HepG2 (cell line): Measurements from ENCODE around the gene NEURL1B. TPM values are rescaled to one million over a fixed set of nuclear protein-coding genes. Genes with fewer than 3 reads are reported as not detected.

Source experiments
- ERF ChIP-seq: IDR thresholded peaks from 2 replicates; pipeline ENCODE4 v1.6.1; 2018; ENCODE audit warnings: missing biosample characterization, missing genetic modification reagents
- FOSL2 ChIP-seq: sonication (generic); formaldehyde crosslinking; IDR thresholded peaks from 2 replicates; pipeline ENCODE4 v1.4.0; 2020; ENCODE audit warnings: missing genetic modification reagents
- NAIF1 ChIP-seq: sonication (generic); formaldehyde crosslinking; IDR thresholded peaks from 2 replicates; pipeline ENCODE4 v1.5.0; 2020; ENCODE audit warnings: mild to moderate bottlenecking, missing genetic modification reagents, borderline replicate concordance
- NKX3-1 ChIP-seq: sonication (generic); formaldehyde crosslinking; IDR thresholded peaks from 2 replicates; pipeline ENCODE4 v1.5.0; 2020; ENCODE audit warnings: missing genetic modification reagents
- NR2F1 ChIP-seq, 2 experiments: fragments of 450-650 bp in 1 of 2; formaldehyde crosslinking in 1 of 2; IDR thresholded peaks; 2 replicates each; pipeline versions ENCODE4 v1.5.0 to v1.6.1; 2016 to 2020; ENCODE audit warnings: mild to moderate bottlenecking in 1 of 2, missing compliant biosample characterization in 1 of 2, missing genetic modification reagents in 1 of 2, moderate library complexity in 1 of 2
- NR2F6 ChIP-seq, 2 experiments: IDR thresholded peaks; 2 replicates each; pipeline ENCODE4 v1.6.1; 2016; ENCODE audit warnings: antibody characterized with exemption in 1 of 2, mild to moderate bottlenecking in 1 of 2
- NR3C1 ChIP-seq: sonication (generic); formaldehyde crosslinking; IDR thresholded peaks from 2 replicates; pipeline ENCODE4 v1.4.0; 2020; ENCODE audit warnings: missing genetic modification reagents
- PAXIP1 ChIP-seq: sonication (generic); formaldehyde crosslinking; conservative IDR thresholded peaks from 2 replicates; pipeline ENCODE4 v1.4.0; 2020; ENCODE audit warnings: mild to moderate bottlenecking, missing genetic modification reagents, moderate library complexity
- PHB2 ChIP-seq: fragments of 450-650 bp; IDR thresholded peaks from 2 replicates; pipeline ENCODE4 v1.6.1; 2018; ENCODE audit not compliant: partially characterized antibody
- SMAD1 ChIP-seq: sonication (generic); formaldehyde crosslinking; IDR thresholded peaks from 2 replicates; pipeline ENCODE4 v1.4.0; 2020; ENCODE audit warnings: missing genetic modification reagents, low read depth, mild to moderate bottlenecking, borderline replicate concordance
- ZNF224 ChIP-seq: sonication (generic); formaldehyde crosslinking; IDR thresholded peaks from 2 replicates; pipeline ENCODE4 v1.5.0; 2020; ENCODE audit warnings: mild to moderate bottlenecking, missing genetic modification reagents
- ZNF260 ChIP-seq: sonication (generic); formaldehyde crosslinking; IDR thresholded peaks from 2 replicates; pipeline ENCODE4 v1.4.0; 2020; ENCODE audit warnings: missing genetic modification reagents, low read depth, mild to moderate bottlenecking, borderline replicate concordance
- ZNF407 ChIP-seq: sonication (generic); formaldehyde crosslinking; IDR thresholded peaks from one replicate; pipeline ENCODE4 v1.5.1; 2020; ENCODE audit warnings: mild to moderate bottlenecking, missing genetic modification reagents; ENCODE audit errors: not compliant biosample characterization
- ZNF513 ChIP-seq: sonication (generic); formaldehyde crosslinking; conservative IDR thresholded peaks from 2 replicates; pipeline ENCODE4 v1.5.0; 2020; ENCODE audit warnings: missing genetic modification reagents
- ZNF549 ChIP-seq: sonication (generic); formaldehyde crosslinking; IDR thresholded peaks from 2 replicates; pipeline ENCODE4 v1.5.0; 2020; ENCODE audit warnings: missing genetic modification reagents
- polyA plus RNA-seq, 8 experiments: library from polyadenylated mRNA; depleted of rRNA in 3 of 8; stranded (reverse) in 7 of 8; unstranded in 1 of 8; fragments of >200 nt; fragmentation: Illumina TruSeq in 4 of 8; extraction: Trizol in 4 of 8; gene quantifications; 2 replicates each; pipeline versions ENCODE4 v1.2.1 to v1.2.3, GENCODE V29; 2011 to 2016; ENCODE audit warnings: low read depth in 4 of 8, missing spikeins in 1 of 8, mixed read lengths in 1 of 8; ENCODE audit not compliant: insufficient read depth in 1 of 8
- total RNA-seq, 5 experiments: library from RNA; depleted of rRNA; stranded (reverse); fragments of >200 nt; fragmentation: Illumina TruSeq; extraction: Trizol; gene quantifications; 2 replicates each; pipeline ENCODE4 v1.2.3, GENCODE V29; 2016; ENCODE audit warnings: low read depth in 1 of 5

Gene NEURL1B
- total and polyA plus RNA-seq, 2 of the 13 experiments (the other 11 are each of a cell fraction or from before 2014, with no cell fraction given) = 0.09 to 0.13 TPM

DNA sequence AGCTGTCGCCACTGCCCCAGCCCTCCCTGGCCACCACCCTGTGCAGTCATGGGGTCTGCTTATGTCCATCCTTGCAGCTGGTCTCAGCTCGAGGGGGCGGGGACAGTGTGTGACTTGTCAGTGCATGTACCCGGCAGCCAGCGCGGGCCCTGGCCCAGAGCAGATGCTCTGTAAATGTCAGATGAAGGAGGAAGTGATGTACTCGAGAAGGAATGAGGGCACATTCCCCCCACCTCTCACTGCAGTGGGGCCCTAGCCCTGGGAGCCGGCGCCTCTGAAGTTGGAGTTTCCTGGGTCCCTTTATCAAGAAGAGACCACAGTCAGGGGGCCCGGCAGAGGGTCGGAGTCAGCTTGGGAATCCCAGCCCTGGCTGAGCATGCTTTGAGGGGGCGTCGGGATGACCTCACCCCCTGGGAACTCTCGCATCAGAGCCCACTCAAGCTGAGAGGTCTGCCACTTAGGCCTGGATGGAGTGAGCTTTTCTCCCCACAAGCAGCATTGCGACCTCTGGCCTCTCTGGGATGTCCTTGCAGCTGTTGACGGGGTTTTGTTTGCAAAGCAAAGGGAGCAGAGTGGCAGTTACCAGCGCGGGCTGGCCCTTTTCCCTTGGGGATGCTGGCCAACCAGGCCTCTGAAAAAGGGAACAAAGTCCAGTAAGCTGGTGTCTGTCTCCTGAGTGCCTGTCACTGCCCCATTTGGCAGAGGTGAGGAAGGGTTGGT is 19.0 kb downstream of the NEURL1B start (continued):
- TF ChIP-seq ZNF260 (CRISPR knock-in tag) = peak; percentile 12; the same call in 1 of the 2 replicates
- TF ChIP-seq PHB2 = no peak
- TF ChIP-seq ZNF224 (CRISPR knock-in tag) = 0 out of 2 replicates have a peak, but pooled peaks have one; percentile 61
- TF ChIP-seq NAIF1 (CRISPR knock-in tag) = 0 out of 2 replicates have a peak, but pooled peaks have one; percentile 33
- 0 out of 2 replicates have a peak, but pooled peaks have one; percentile 37 for TF ChIP-seq NKX3-1 (CRISPR knock-in tag)
- TF ChIP-seq NR2F1 (CRISPR knock-in tag; IDR thresholded peaks at IDR 0.05) = peak; percentile 84 to 94
- no peak for TF ChIP-seq ZNF513 (CRISPR knock-in tag)
- TF ChIP-seq FOSL2 (CRISPR knock-in tag) = peak; percentile 64; the same call in 1 of the 2 replicates
- peak; percentile 14; the same call in 1 of the 2 replicates for TF ChIP-seq SMAD1 (CRISPR knock-in tag)
- TF ChIP-seq NR2F6 (IDR thresholded peaks at IDR 0.05) = peak; percentile 94
- TF ChIP-seq NR2F6 (CRISPR knock-in tag; IDR thresholded peaks at IDR 0.05) = peak; percentile 90
- peak; percentile 54 for TF ChIP-seq ZNF407
- peak; percentile 97 for TF ChIP-seq PAXIP1 (CRISPR knock-in tag)
- peak; percentile 84 for TF ChIP-seq ERF (CRISPR knock-in tag)
- TF ChIP-seq NR3C1 (CRISPR knock-in tag) = no peak
- TF ChIP-seq ZNF549 (CRISPR knock-in tag) = peak; percentile 67; the same call in 1 of the 2 replicates
